Glomerular endothelial cell (primary cell): Measurements from ENCODE around the gene PCDH9. TPM values are rescaled to one million over a fixed set of nuclear protein-coding genes. Genes with fewer than 3 reads are reported as not detected.

Experiments
- DNase-seq: peaks from one replicate; pipeline ENCODE4 v3.0.0-alpha.2; 2011; ENCODE audit warnings: low read depth, low spot score; ENCODE audit errors: extremely low read depth
- total RNA-seq: library from RNA; depleted of rRNA; stranded (reverse); fragments of >200 nt; gene quantifications from 2 replicates; pipeline ENCODE4 v1.2.3, GENCODE V29; 2015

PCDH9 gene
- total RNA-seq, 1 donor from 2014 or later, result 5.3 TPM

- DNase-seq, result no peak
Measured at GRCh38 chr13:66693656-66694055, 536.5 kb downstream of the PCDH9 start.

- DNase-seq, result no peak
Measured at GRCh38 chr13:66691149-66691548, 539.0 kb downstream of the PCDH9 start.

- DNase-seq, result no peak
Measured at GRCh38 chr13:66689628-66690027, 540.5 kb downstream of the PCDH9 start.

DNA sequence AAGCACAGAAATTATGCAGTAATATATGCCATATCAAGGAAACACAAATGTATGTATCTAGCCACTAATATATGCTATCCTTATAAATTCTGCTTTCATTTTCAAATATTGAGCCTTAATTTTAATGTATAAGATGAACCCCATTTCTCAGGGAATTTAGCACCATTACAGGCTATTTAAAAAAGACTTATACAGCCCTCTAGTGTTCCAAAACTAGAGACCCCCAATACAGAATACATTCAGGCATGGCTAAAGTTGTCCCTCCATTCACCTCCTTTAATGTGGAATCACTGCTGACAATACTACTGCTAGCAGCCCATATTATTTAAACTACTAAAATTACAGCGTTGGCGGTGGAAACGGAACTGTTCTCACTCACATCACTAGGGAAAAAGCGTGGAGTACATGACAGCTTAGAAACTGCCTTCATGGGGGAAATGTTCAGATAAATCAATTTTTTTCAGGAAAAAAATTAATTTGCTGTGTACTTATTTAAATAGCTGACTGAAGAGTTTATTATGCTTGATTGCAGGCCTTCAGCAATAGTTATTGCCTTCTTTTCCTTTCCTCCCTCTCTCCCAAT is 541.0 kb downstream of the PCDH9 start:
- DNase-seq, result no peak

DNA sequence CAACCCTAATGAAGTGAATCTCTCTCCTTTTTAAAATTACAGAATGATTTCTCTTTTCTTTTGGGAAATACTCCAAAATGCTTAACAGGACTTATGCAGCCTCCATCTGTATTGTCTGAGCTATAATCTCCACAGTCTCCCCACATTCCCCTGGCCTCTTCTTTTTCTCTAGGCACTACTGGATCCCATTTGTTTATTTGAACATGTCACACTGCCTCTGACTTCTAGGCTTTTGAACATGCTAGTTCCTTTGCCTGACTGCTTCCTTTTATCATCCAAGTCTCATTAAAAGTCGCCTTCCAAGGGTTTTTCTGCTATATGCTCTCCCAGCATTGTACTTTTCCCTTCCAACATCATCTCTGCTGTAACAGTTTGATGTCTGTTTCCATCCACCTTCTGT is 548.7 kb downstream of the PCDH9 start:
- no peak for DNase-seq

- no peak for DNase-seq
Measured at GRCh38 chr13:66680031-66680430, 550.1 kb downstream of the PCDH9 start.

DNA sequence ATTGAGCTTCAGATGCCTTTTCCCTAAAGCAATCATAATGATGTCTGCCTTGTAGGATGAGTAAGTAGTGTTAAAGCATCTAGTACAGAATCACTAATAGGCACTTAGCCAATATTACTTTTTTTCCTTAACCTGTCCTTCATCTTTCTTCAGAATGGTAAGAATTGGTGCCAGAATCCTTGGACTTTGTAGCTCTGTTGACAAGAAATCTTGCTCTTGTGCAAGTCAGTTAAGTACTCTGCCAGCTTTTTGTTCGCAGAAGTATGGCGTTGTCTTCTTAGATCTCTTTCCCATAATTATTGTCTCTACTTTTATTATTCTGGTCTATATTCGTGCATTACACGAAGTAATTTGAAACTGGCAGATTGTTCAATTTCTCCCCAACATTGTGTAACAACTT is 554.5 kb downstream of the PCDH9 start:
- DNase-seq, result no peak

- no peak for DNase-seq
Measured at GRCh38 chr13:66673401-66673800, 556.7 kb downstream of the PCDH9 start.

DNA sequence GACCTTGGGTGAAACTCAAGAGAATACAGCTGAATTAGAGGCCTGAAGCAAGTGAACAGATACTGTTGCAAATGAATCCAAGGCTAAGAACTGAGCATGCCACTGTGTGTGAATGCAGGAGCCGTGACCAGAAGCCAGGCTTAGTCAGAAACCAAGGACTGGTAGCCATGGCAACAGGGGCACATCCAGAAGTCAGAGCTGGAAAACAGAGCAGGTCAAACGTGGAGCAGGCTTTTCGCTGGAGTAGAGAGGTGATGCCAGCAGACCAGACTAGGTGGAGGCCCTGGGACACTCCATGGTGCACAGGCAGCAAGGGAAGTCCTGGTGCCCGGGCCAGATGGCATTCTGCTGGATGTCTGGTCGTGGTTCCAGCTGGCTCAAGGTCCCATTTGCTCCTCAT is 564.1 kb downstream of the PCDH9 start:
- no peak for DNase-seq

- no peak for DNase-seq
Measured at GRCh38 chr13:66663711-66664110, 566.4 kb downstream of the PCDH9 start.

GRCh38 chr13:66663206-66663605 is 566.9 kb downstream of the PCDH9 start:
- DNase-seq, result no peak

DNA sequence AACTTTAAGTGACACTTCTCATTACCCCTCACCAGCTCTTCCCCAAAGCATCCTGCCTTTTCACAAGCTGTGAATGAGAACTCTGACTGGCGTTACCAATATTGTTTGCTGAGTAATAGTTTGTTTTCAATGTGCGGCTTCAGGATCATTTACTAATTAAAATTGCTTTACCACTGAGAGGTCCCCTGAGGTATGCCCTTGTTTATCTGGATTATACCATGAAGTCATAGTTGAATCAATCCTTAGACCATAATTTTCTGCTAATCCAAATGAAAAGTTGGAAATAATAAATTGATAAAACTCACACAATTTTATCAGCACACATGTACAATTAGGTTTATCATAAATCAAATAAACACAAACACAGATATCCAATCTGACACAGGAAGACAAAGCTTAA is 568.8 kb downstream of the PCDH9 start:
- no peak for DNase-seq

DNA sequence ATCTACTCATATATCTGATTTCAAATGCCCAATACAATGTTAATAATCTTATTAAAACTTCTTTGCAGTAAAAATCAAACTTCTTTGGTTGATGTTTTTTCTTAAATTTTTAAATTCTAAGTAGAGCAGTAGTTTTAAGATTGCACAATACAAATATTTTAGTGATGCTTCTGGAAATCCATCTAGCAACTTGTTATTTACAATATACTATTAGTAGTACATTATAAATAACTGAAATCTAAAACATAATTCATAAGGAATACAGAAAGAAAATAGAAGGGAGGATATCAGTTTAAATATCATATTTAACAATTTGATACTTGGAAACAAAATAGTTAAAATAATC is 569.7 kb downstream of the PCDH9 start:
- no peak for DNase-seq

- no peak for DNase-seq
Measured at GRCh38 chr13:66659701-66660467, 570.3 kb downstream of the PCDH9 start.

- no peak for DNase-seq
Measured at GRCh38 chr13:66659286-66659685, 570.9 kb downstream of the PCDH9 start.

DNA sequence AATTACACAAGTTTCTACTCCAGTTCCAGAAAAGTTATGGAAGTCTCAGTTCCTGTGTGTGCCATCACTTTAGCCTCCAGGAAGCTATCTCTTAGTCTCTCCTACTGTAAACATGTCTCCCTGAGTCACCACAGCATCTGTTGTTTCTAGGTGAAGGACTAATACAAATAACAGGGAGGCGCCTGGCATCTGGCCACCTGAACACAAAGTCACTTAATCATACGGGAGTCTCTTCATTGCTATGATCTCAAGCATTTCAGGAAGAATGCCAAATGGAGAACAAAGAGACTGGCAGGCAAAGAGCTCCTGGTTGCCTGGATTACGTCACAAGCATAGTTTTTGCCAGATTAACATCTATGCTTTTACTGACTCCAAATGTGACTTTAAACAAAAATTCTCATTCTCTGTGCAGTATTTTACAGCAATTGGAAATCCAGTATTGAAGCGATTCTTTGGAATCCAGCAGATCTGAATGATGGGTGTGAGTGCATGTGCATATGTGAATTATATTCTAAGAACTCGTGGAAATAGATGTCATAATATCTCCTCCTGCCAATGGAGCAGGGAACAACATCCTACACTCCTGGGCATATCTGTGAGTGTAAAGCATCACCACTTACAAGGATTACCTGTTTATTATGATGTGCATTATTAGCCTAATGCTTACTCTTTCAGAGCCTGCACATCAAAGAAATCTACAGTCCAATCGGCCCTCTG is 572.8 kb downstream of the PCDH9 start:
- peak; percentile 96 for DNase-seq

DNA sequence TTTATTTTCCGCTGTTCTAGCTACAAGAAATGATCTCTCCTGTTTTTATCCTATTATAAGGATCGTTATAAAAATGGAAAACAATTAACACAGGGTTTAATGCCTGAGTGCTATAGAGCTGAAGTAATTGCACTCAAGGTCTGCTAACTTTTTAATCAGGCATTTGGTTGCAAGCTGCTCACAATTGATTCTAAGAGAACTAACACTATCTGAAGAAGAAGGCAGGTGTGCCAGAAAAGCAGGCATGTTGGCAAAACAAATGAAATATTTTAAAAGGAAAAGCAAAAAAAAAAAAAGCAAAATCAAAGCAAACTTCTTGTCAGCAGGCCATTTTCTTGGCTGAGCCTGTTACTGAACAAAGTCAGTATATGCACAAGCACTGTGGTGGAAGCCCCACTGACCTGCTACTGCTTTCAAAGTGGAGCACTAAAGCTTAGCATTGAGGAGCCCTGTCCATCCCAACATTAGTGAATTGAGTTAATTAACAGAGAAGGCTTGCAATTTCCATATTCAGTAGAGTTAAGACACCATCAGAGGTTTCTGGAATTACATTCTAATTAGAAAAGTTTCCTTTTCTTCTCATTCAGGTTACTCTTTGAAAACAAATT is 574.2 kb downstream of the PCDH9 start:
- no peak for DNase-seq

- DNase-seq, result no peak
Measured at GRCh38 chr13:66644855-66645460, 585.2 kb downstream of the PCDH9 start.

DNA sequence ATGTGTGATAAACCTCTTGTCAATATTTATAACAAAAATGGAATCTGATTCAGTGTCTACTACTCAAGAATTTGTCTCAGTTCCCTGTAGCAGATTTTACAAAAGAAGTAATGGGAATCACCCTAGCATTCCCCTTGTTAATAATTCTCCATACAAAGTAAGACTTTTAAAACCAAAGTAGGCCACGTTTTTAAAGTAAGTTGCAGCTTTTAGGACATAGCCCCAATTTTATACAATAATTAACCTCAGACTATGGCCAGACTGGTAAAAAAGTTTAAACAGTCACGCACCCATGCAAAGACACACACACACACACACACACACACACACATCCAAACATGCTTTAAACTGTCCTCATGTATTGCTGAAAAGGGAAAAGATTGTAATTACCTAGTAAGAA is 589.9 kb downstream of the PCDH9 start:
- DNase-seq, result no peak

GRCh38 chr13:66639044-66639443 is 591.1 kb downstream of the PCDH9 start:
- DNase-seq, result no peak

DNA sequence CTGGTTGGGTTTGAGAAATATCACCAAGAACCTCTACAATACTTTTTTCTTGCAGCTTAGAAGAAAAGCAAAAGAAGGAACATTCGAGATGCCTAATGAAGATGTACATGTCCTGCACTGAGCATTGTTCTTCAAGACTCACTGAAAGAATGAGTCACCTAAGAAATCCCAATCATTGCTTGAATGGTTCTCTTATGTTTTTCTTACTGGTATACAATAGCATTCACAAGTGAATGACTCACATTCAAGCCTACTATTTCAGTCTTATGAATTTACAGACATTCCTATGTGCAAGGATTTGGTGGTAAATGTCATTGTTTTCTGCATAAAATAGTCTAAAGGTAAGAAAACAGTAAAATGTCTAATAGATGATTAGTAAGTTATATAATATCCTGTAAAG is 594.6 kb downstream of the PCDH9 start:
- peak; percentile 81 for DNase-seq
